Neuron (in vitro differentiated cells): ENCODE results near the gene TMEM200A.

ENCODE experiments used
- H2AFZ ChIP-seq: one replicate; pipeline ENCODE4 v1.6.1; 2013; ENCODE audit warnings: low read depth, mild to moderate bottlenecking, inconsistent platforms, low read length, moderate library complexity
- H3K27me3 ChIP-seq: one replicate; pipeline ENCODE4 v1.6.1; 2013; ENCODE audit warnings: low read length; ENCODE audit not compliant: insufficient read depth
- H3K36me3 ChIP-seq: one replicate; pipeline ENCODE4 v1.6.1; 2013; ENCODE audit warnings: low read length; ENCODE audit not compliant: insufficient read depth
- H3K4me1 ChIP-seq: one replicate; pipeline ENCODE4 v1.6.1; 2013; ENCODE audit warnings: low read length; ENCODE audit not compliant: insufficient read depth
- H3K4me3 ChIP-seq: 2 replicates; pipeline ENCODE4 v1.5.1; 2013; ENCODE audit warnings: mild to moderate bottlenecking, low read length, moderate library complexity
- H3K9me3 ChIP-seq: one replicate; pipeline ENCODE4 v1.6.1; 2013; ENCODE audit warnings: low read length

TMEM200A gene

DNA sequence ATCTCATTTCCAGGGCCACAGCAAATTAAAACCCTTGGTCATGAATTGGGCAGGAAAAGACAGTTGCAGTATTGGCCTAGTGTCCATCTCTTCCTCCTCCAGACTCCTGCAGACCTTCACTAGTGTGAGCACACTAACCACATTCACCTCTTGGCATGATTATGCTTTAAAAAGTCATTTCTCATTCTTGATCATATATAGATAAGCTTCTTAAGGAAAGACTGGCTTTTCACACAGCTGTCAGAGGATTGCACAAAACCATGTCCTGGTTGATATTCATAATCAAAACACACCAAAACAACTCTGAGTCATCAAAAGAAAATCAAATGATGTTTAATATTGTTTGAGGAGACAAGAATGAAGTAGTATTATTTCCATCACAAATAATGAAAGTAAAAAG lies 52.1 kb downstream of the TMEM200A start:
- Histone ChIP-seq H3K9me3 (no peaks in the 10 kb centered on the region), H2AFZ (no peak overlapping the region), H3K4me3 (no peak overlapping the region), H3K27me3 (peaks cover 2% of the 10 kb centered on the region), H3K4me1 (no peaks in the 10 kb centered on the region), H3K36me3 (no peaks in the 10 kb centered on the region)

GRCh38 chr6:130420911-130421310 lies 55.1 kb downstream of the TMEM200A start:
- no peaks in the 10 kb centered on the region for H3K9me3 ChIP-seq
- no peaks in the 10 kb centered on the region for H3K36me3 ChIP-seq
- H3K4me3 ChIP-seq, result no peak overlapping the region
- H3K4me1 ChIP-seq, result no peaks in the 10 kb centered on the region
- H2AFZ ChIP-seq, result no peak overlapping the region
- H3K27me3 ChIP-seq, result peaks cover 2% of the 10 kb centered on the region

GRCh38 chr6:130421585-130421984 lies 55.8 kb downstream of the TMEM200A start:
- Histone ChIP-seq H3K9me3 (no peaks in the 10 kb centered on the region), H2AFZ (no peak overlapping the region), H3K4me3 (no peak overlapping the region), H3K27me3 (peaks cover 2% of the 10 kb centered on the region), H3K36me3 (no peaks in the 10 kb centered on the region), H3K4me1 (no peaks in the 10 kb centered on the region)

- Histone ChIP-seq H2AFZ (no peak overlapping the region), H3K36me3 (no peaks in the 10 kb centered on the region), H3K4me1 (no peaks in the 10 kb centered on the region), H3K27me3 (peaks cover 2% of the 10 kb centered on the region), H3K9me3 (no peaks in the 10 kb centered on the region), H3K4me3 (no peak overlapping the region)
Measured at GRCh38 chr6:130423044-130423443, 57.2 kb downstream of the TMEM200A start.

GRCh38 chr6:130424710-130425109 lies 58.9 kb downstream of the TMEM200A start:
- H3K4me3 ChIP-seq, result no peak overlapping the region
- H3K9me3 ChIP-seq, result no peaks in the 10 kb centered on the region
- H2AFZ ChIP-seq, result no peak overlapping the region
- no peaks in the 10 kb centered on the region for H3K4me1 ChIP-seq
- H3K36me3 ChIP-seq, result no peaks in the 10 kb centered on the region
- H3K27me3 ChIP-seq, result peaks cover 2% of the 10 kb centered on the region

DNA sequence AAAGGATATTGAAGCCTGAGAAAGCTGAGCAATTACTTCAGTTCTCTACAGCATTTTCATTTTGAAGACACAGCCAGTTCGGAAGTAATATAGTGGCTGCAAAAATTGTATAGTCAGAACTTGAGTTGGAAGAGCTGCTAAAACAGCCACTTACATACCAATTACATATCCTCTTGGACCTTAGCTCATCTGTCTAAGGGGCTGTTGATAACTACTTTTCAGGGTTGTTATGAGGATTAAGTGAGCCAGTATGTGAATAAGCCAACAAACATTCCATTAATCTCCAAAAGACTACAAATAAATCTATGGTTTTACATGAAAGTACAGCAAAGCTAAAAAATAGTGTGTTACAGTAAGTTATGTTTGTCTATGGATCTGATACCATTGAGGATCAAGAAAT lies 59.7 kb downstream of the TMEM200A start:
- Histone ChIP-seq H3K4me1 (no peaks in the 10 kb centered on the region), H2AFZ (no peak overlapping the region), H3K27me3 (peaks cover 2% of the 10 kb centered on the region), H3K4me3 (no peak overlapping the region), H3K9me3 (no peaks in the 10 kb centered on the region), H3K36me3 (no peaks in the 10 kb centered on the region)

DNA sequence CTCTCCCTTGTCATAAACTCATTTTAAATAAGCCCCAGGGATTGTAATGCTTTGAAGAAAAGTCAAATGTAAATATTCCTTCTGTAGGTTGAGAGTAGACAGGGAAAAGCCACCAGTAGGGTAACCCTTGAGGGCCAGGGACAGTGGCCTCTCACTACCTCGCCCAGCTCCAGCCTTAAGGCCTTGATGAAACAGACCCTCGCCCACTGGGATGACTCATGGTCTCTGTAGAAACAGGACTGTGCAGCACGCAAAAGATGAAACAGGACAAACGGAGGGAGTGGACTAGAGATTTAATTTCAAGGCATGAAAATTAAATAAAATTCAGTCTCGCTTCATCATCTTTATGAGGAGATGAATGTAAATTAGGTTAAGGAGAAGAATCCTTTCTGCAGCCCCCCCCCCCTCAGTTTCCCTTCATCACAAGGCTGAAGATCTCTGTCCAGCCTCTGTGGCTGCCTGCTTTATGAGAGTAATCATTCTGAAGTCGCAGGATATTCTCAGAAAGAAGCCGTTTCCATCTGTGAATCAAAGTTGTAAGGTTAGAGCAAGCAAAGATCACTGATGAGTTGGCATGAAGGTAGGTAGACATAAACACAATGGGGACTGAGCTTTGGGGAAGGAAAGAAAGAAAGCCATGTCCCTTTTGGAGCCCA lies 60.4 kb downstream of the TMEM200A start:
- Histone ChIP-seq H3K9me3 (no peaks in the 10 kb centered on the region), H3K4me3 (no peak overlapping the region), H3K36me3 (no peaks in the 10 kb centered on the region), H3K4me1 (no peaks in the 10 kb centered on the region), H3K27me3 (peaks cover 2% of the 10 kb centered on the region), H2AFZ (no peak overlapping the region)

DNA sequence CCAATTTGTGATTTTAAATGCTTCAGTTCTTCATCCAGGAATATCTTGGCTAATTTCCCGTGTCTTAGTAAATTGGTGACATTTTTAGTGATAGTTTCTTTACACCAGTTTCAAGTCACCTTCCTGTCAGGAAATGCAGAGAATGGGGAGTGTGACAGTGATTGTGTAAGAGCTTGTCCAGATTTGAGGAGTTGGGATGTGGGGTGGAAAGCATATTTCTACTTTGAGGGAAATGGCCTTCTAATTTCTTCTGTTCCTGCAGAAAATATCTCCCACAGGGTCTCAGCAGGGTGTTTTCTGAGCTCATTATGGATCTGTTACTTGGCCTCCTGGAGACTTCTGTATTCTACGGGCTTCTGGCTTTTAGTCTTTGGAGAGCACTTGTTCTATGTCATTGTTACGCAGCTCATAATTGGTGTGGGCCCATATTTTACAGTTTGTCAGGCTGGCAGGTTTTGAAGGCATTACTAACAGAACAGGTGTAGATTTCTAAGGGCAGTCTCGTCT lies 65.6 kb downstream of the TMEM200A start:
- Histone ChIP-seq H3K9me3 (no peaks in the 10 kb centered on the region), H3K36me3 (no peaks in the 10 kb centered on the region), H2AFZ (no peak overlapping the region), H3K27me3 (no peaks in the 10 kb centered on the region), H3K4me3 (no peak overlapping the region), H3K4me1 (no peaks in the 10 kb centered on the region)

DNA sequence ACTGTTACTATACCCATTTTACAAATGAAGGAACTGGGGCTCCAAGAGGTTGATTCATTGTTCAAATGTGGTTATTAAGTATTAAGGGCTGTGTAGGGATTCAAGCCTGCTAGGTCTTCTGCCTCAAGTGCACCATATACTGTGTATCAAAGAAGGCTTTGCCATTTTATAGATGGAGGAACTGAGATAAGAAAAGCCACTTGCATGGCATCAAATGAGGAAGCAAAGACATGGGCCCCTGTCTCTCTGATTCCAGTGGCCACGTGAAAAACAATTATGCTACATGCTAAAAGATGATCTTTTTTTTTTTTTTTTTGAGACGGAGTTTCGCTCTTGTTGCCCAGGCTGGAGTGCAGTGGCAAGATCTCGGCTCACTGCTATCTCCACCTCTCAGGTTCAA lies 67.0 kb downstream of the TMEM200A start:
- Histone ChIP-seq H3K36me3 (no peaks in the 10 kb centered on the region), H3K4me1 (no peaks in the 10 kb centered on the region), H3K9me3 (no peaks in the 10 kb centered on the region), H3K4me3 (no peak overlapping the region), H2AFZ (no peak overlapping the region), H3K27me3 (no peaks in the 10 kb centered on the region)

- H3K4me3 ChIP-seq, result no peak overlapping the region
Measured at GRCh38 chr6:130434174-130434873, 68.5 kb downstream of the TMEM200A start.

GRCh38 chr6:130435181-130435580 lies 69.4 kb downstream of the TMEM200A start:
- no peaks in the 10 kb centered on the region for H3K36me3 ChIP-seq

More at GRCh38 chr6:130434174-130434873, 68.5 kb downstream of the TMEM200A start:
- Histone ChIP-seq H3K27me3 (no peaks in the 10 kb centered on the region), H3K9me3 (no peaks in the 10 kb centered on the region), H3K36me3 (no peaks in the 10 kb centered on the region), H3K4me1 (no peaks in the 10 kb centered on the region), H2AFZ (no peak overlapping the region)

GRCh38 chr6:130437961-130438360 lies 72.1 kb downstream of the TMEM200A start:
- no peaks in the 10 kb centered on the region for H3K9me3 ChIP-seq
- no peak overlapping the region for H3K4me3 ChIP-seq
- no peaks in the 10 kb centered on the region for H3K4me1 ChIP-seq
- no peaks in the 10 kb centered on the region for H3K27me3 ChIP-seq
- no peaks in the 10 kb centered on the region for H3K36me3 ChIP-seq
- no peak overlapping the region for H2AFZ ChIP-seq

More at GRCh38 chr6:130435181-130435580, 69.4 kb downstream of the TMEM200A start:
- H3K9me3 ChIP-seq, result no peaks in the 10 kb centered on the region
- no peaks in the 10 kb centered on the region for H3K27me3 ChIP-seq
- H3K4me3 ChIP-seq, result no peak overlapping the region
- no peak overlapping the region for H2AFZ ChIP-seq
- H3K4me1 ChIP-seq, result no peaks in the 10 kb centered on the region

DNA sequence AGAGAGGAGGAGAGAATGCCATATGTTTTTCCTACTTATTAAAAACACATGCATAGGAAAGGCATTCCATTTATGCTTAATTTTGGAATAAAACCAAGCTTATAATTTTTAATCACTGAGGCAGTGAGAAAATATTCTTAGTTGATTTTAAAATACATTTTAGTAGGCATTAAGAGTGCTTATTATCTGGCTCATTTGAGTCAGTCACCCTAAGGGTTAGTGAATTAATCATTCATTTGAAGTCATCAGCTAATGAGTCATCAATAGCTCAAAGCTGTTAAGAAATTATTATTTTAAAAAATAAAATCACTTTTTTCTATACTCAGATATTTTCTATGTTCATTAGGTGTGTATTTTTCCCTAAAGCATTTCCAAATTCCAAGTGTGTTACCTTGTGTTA lies 81.6 kb downstream of the TMEM200A start:
- no peak overlapping the region for H3K4me3 ChIP-seq
- no peaks in the 10 kb centered on the region for H3K9me3 ChIP-seq
- no peaks in the 10 kb centered on the region for H3K27me3 ChIP-seq
- no peaks in the 10 kb centered on the region for H3K4me1 ChIP-seq
- no peaks in the 10 kb centered on the region for H3K36me3 ChIP-seq
- H2AFZ ChIP-seq, result no peak overlapping the region
